Islet precursor cell (in vitro differentiated cells): ENCODE measurements around the gene IMMP2L.

Experiments used
- DNase-seq: peaks from one replicate; pipeline ENCODE4 v3.0.0-alpha.2; 2018

The IMMP2L gene

GRCh38 chr7:110835218-110835617, 727.1 kb downstream of the IMMP2L start:
- DNase-seq = no peak

DNA sequence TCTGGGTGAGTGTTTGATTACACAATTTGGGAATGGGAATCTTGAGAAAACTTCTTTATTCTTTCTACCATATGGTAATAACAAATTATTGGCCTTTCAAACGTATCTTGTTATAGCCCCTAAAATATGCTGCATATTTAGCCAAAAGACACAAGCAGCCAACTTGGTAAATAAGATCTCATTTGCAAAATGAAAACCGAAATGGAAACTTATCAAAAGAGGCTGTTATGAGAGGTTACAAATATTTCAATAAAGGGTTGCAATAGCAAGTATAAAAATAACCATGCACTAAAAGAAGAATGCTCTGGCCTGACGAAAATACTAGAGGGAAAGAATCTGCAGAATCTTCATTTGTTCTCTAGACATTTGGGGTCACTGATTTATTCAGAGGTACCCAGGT, 730.9 kb downstream of the IMMP2L start:
- DNase-seq = no peak

GRCh38 chr7:110830778-110831177, 731.5 kb downstream of the IMMP2L start:
- DNase-seq = peak; percentile 66

DNA sequence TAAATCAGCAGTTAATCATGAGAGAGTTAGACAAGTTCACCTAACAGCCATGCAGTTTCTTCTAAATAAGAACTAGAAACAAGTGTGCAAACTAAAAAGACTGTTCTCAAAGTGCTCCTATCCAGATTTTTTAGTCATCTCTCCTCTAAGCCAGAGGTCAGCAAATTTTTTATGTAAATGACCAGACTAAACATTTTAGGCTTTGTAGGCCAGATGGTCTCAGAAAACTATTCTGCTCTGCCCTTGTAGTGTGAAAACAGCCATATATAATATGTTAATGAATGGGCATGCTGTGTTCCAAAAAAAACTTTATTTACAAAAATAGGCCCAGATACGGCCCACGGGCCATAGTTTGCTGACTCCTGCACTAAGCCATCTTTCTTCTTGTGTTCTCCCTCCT, 734.4 kb downstream of the IMMP2L start:
- no peak for DNase-seq

GRCh38 chr7:110827287-110827855, 734.9 kb downstream of the IMMP2L start:
- DNase-seq = no peak

GRCh38 chr7:110813986-110814385, 748.3 kb downstream of the IMMP2L start:
- DNase-seq = no peak

- DNase-seq = no peak
Observed at GRCh38 chr7:110809832-110810231, 752.5 kb downstream of the IMMP2L start.

- no peak for DNase-seq
Observed at GRCh38 chr7:110808361-110808760, 753.9 kb downstream of the IMMP2L start.

DNA sequence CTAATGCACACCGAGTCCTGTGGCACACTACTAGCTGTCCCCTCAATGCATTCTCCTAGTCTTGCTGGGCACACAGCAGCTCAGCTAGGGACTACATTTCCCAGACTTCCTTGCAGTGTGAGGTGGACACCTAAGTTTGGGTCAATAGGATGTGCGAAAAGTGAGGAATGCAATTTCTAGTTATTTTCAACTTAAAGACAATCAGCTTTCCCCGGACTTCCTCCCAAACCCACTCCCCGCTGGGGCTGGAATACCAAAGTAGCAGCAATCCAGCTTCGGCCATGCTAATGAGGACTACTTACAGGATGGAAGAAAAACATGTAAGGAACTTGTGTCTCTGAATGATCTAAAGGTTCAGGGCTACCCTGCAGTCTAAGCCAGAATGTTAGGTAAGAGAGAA, 757.8 kb downstream of the IMMP2L start:
- peak; percentile 58 for DNase-seq

DNA sequence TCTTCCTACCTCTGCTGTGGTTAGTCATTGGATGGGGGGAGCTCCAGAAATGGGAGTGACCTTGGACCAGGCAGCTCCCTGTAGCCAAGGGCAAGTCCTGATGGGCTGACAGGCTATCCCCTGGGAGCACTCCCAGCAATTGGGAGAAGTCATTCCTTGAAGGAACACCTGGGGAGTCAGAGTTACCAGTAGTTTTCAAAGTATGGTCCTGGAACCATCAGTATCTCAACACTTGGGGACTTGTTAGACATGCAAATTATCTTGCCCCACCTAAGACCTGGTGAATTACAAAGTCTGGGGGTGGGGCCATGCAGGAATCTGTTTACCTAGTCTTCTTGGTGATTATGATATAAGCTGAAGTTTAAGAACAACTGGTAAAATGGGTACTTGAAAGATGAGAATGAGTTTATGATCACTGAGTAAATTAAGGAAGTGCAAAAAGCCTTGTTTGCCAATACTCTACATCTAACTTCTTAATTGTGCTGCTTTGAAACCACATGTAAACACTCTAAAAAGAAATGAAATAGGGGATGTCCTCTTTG, 758.6 kb downstream of the IMMP2L start:
- no peak for DNase-seq

DNA sequence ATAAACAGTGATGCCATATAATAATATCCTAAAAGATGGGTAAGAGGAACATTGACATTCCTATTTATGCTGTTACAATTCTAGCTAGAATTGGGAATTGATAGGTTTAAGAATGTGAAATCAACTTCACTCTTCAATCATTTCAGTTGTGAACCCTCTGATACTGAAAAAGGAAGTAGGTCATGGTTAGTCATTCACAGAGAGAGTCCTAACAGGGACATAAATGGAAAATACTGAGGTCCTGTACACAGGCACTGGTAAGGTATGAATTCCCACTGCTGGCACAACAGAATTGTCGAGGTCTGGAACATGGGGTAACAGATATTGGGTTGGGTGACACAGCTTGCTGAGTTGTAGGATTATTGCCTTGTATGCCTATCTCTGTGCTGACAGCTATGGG, 760.8 kb downstream of the IMMP2L start:
- DNase-seq = no peak

GRCh38 chr7:110800984-110801383, 761.3 kb downstream of the IMMP2L start:
- no peak for DNase-seq

DNA sequence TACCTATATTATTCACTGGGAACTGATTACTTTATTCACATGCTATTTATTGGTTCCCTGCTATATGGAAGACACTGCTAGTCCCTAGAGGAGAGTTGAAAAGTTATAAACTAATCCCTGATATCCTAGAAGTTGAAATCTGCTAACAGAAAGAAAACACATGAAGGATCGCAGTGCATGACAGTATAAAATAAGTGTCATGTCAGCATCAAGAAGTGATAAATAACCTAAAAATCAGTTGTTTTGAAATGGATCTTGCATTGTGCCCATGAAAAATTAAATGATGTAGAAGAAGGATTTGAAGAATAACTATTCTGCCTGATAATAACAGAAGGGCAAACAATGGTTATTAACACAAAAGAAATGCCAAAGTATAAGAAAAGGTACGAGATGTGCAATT, 764.6 kb downstream of the IMMP2L start:
- no peak for DNase-seq

DNA sequence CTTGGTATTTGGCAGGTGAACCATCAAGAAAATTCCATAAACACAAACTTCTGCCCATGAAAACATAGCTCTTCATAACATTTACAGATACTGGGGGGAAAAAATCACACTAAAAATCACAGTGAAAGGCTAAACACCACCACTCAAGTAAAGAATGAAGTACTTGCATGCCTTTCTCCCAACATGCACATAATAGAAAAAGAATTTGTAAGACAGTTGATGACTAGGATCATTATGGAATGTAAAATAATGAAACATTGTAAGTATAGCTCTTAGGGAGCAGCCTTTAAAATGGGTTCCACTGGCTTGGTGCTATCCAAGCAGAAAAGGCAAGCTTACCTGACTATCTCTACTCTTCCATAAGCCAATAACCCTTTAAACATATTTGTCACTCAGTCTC, 771.3 kb downstream of the IMMP2L start:
- DNase-seq = no peak

DNA sequence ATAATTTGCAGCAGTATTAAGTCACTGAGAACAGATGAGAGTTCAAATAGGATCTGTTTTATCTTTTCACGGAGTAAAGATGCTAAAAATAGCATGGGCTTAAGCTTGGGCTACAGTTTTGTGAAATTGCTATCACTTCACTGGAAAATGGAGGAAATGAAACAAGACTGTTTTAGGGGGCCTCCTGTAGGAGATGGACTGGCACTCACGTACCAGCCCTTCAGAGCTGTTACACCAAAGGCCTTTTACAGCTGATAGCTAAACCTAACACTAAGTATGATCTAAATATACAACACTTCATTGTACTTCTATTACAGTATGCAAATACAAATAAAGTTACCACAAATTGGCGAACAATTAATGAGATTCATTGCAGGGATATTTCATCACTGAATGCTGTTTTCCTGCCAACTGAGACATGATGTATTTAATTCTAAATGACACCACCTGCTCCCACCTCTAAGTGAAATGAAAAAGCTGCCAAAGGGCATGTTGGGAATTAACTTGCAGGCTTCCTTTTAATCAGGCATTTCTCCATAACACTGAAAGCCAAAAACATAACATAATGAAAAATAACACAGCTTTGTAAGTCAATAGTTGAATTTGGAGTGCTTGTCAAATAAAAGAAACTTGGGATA, 775.8 kb downstream of the IMMP2L start:
- DNase-seq = no peak

GRCh38 chr7:110784749-110785148, 777.5 kb downstream of the IMMP2L start:
- DNase-seq = no peak

DNA sequence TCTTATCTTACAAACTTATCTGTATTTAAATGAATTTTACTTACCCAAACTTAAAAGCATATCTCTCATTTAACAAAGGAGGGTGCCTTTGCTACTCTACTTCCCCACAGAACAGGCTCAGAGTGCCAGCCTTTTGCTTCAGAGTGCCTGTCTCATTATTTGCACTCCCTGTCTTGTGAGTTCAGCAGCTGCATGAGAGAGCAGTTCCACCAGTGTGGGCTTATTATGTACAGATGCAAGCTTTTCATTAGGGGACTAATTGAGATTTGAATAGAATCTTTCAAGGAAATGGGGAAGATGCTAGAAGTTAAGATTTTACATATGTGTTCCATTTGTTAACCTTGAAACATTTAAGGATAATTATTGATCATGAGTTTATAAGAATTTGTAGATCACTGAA, 781.6 kb downstream of the IMMP2L start:
- DNase-seq = no peak

GRCh38 chr7:110779339-110779738, 783.0 kb downstream of the IMMP2L start:
- no peak for DNase-seq

DNA sequence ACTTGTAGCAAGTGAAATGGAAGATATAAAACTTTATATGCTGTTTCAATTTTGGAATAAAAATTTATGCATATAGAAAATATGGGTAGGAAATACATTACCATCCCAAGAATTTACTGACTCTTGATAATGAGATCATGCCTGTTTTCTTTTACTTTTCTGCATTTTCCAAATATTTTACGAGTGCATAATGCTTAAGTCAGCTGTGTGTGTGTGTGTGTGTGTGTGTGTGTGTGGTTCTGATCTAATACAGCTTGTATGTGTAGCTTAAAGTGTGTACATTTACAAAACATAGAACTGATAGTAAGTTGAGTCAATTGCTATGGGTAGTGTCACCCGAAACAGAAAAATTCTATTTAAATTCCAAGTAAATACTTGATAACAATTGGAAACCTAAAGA, 787.2 kb downstream of the IMMP2L start:
- no peak for DNase-seq

GRCh38 chr7:110774071-110774470, 788.2 kb downstream of the IMMP2L start:
- no peak for DNase-seq

DNA sequence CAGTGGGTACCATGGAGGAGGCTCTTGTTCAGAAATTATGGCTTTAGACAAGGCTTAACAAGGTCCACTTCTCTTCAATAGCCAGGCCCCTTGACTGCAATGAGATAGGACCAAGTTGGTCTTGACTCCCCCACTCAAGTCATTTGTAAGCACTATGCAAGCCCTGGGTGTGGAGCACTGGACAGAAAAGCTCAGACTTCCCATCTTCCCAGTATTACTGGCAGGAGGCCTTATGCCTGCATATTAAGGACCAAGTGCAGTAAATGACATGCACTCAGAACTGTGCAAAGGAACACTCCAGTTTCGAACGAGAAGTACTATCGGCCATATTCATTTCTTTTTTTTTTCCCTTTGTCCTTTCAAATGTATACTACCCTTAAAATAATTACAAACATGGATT, 789.7 kb downstream of the IMMP2L start:
- no peak for DNase-seq

- DNase-seq = no peak
Observed at GRCh38 chr7:110771717-110772116, 790.6 kb downstream of the IMMP2L start.

DNA sequence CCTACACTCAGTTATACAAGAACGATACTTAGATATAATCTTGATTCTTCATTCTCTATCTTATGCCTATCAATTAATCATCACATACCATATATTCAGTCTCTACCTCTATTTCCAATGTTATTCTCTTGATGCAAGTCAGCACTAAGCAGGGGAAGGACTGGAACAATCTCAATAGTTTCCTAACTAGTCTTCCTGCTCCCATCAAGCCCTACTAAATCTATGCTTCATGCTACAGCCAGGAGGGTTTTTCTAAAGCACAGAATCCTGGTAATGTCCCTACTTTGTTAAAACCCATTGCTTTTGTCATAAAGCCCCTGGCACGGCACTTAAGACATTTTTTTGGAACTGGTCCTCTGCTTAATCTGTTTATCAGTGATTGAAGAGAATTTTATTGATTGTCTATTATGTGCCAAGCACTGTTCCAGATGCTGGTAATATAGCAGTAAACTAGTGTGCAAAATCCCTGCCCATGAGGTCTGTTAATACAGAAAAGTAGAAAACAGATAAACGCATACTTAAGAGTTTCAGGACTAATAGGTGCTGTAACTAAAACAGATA, 794.7 kb downstream of the IMMP2L start:
- DNase-seq = no peak

DNA sequence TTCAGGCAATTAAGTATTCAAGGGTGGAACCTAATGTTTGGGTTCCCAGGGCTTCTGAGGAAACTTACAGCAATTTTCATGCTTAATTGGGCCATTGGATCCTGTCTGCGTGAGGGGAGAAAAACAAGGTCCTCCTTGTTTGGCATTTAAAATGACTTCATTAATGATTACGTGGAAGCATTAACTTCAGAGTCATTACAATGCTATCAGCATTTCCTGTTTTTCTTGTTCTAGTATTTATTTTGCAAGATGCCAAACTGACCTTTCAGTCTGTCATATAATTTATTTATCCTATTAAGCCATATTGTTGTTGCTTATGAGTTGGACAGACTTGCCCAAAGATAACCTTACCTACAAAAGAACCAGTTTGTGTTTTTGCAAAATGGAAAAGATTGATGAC, 795.4 kb downstream of the IMMP2L start:
- DNase-seq = no peak

DNA sequence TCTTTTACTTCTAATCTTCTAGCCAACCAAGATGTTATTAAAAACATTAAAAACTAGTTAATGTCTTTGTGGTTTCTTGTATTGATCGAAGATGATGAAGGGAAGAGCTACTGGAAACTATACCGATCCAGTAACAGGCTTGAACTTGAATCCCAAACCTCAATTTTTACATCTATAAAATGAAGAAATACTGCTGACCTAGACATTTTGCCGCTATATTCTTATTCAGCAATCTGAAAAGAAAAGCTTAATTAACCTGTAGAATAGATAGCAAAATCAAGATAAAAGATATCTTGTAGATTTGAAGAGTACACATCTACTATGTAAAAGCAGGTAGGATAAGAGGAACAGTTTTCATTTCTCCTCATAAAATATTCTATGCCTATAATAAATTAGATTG, 797.4 kb downstream of the IMMP2L start:
- DNase-seq = no peak
